Progenitor cell of endocrine pancreas (in vitro differentiated cells): ENCODE results near the gene ALG1. TPM values are rescaled to one million over a fixed set of nuclear protein-coding genes. Genes with fewer than 3 reads are reported as not detected.

Experiments
- DNase-seq: peaks from one replicate; pipeline ENCODE4 v3.0.0; 2021; ENCODE audit warnings: low spot score; ENCODE audit not compliant: unreplicated experiment
- H3K27ac Mint-ChIP-seq: 2 replicates; pipeline ENCODE4 v1.8.0; 2021; ENCODE audit warnings: mild to moderate bottlenecking, moderate library complexity, mixed read lengths
- H3K27me3 Mint-ChIP-seq: 2 replicates; pipeline ENCODE4 v1.8.0; 2021; ENCODE audit warnings: mixed read lengths
- H3K36me3 Mint-ChIP-seq: 2 replicates; pipeline ENCODE4 v1.8.0; 2022; ENCODE audit warnings: mixed read lengths; ENCODE audit not compliant: insufficient read depth
- H3K4me1 Mint-ChIP-seq: 2 replicates; pipeline ENCODE4 v1.8.0; 2021; ENCODE audit warnings: low read depth, mixed read lengths
- H3K4me3 Mint-ChIP-seq: 2 replicates; pipeline ENCODE4 v1.8.0; 2021; ENCODE audit warnings: low read depth, mild to moderate bottlenecking, moderate library complexity, mixed read lengths
- H3K9me3 Mint-ChIP-seq: 2 replicates; pipeline ENCODE4 v1.8.0; 2021; ENCODE audit warnings: low read depth, mixed read lengths
- total RNA-seq: library from RNA; stranded (reverse); gene quantifications from 2 replicates; pipeline ENCODE4 v1.2.1, GENCODE V29; 2021
- TF ChIP-seq, protein P1 (sequence below): fragments of 200-600 bp; sonication (generic); IDR thresholded peaks from one replicate; pipeline ENCODE4 v1.5.0; 2021; ENCODE audit warnings: antibody characterized with exemption, mild to moderate bottlenecking; ENCODE audit not compliant: unreplicated experiment

The ALG1 gene
- total RNA-seq, 1 donor from 2014 or later, result 28.4 TPM

DNA sequence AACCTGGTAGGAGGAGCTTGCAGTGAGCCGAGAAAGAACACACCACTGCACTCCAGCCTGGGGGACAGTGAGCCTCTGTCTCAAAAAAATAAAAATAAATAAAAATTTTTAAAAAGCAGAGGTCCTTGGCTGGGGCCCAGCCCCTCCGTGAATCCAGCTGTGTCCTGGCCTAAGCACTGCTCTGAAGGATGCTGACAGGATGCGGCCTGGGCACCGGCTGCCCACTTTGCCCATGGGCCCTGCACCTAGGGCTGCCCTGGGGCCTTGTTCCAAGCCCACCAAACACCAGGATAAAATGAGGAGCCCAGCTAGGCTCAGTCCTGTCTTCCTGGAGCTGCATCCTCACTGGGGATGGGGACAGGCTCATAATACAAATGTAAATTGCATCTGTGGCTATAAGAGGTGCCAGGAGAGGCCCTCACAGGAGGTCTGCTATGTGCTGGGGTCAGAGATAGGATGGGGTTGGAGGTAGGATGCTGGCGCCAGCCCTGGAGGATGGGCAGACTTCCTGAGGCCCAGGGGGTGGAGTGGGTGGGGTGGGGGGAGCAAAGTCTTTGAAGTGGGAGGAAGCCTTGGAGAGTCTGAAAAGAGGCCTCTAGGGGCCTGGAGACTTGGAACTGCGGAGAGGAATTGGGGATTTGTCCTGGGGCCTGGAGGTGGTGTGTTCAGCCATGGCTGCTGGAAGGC, 12.1 kb upstream of the ALG1 start:
- H3K27me3 Mint-ChIP-seq, result peaks cover 8% of the 10 kb centered on the region
- DNase-seq, result no peak
- TF ChIP-seq, protein P1, sequence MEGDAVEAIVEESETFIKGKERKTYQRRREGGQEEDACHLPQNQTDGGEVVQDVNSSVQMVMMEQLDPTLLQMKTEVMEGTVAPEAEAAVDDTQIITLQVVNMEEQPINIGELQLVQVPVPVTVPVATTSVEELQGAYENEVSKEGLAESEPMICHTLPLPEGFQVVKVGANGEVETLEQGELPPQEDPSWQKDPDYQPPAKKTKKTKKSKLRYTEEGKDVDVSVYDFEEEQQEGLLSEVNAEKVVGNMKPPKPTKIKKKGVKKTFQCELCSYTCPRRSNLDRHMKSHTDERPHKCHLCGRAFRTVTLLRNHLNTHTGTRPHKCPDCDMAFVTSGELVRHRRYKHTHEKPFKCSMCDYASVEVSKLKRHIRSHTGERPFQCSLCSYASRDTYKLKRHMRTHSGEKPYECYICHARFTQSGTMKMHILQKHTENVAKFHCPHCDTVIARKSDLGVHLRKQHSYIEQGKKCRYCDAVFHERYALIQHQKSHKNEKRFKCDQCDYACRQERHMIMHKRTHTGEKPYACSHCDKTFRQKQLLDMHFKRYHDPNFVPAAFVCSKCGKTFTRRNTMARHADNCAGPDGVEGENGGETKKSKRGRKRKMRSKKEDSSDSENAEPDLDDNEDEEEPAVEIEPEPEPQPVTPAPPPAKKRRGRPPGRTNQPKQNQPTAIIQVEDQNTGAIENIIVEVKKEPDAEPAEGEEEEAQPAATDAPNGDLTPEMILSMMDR, result no peak
- no peaks in the 10 kb centered on the region for H3K36me3 Mint-ChIP-seq
- no peak overlapping the region for H3K27ac Mint-ChIP-seq
- H3K4me1 Mint-ChIP-seq, result no peaks in the 10 kb centered on the region
- no peak overlapping the region for H3K4me3 Mint-ChIP-seq
- H3K9me3 Mint-ChIP-seq, result no peaks in the 10 kb centered on the region

DNA sequence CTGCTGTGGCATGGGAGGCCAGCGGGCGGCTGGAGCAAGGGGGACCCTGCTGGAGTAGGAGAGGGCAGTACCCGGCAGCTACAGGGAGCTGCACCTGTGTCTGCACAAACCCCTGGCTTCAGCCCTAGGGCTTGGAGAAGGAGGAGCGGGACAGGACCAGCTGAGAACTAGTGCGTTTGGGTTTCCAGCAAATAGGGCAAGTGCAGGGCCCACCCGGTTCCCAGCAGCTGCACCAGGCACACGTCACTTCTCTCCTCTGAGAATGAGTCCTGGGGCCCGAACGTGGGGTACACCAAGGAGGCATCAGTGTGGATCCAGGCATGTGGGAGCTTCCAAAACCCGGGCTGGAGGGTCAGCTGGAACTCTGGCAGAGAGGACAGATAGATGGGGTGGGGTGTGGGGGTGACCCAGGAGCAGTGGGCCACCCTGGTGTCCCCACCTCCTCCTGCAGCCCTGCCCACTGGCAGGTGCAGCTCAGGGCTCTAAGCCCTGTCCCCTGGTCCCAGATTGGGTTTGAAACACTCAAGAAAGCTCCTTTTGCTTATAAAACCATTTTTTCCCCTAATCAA, 11.5 kb upstream of the ALG1 start:
- Mint-ChIP-seq H3K9me3 (no peaks in the 10 kb centered on the region), H3K27ac (no peak overlapping the region), H3K4me3 (no peak overlapping the region), H3K27me3 (peaks cover 8% of the 10 kb centered on the region), H3K4me1 (no peaks in the 10 kb centered on the region), H3K36me3 (no peaks in the 10 kb centered on the region)
- TF ChIP-seq, protein P1, result no peak
- no peak for DNase-seq

DNA sequence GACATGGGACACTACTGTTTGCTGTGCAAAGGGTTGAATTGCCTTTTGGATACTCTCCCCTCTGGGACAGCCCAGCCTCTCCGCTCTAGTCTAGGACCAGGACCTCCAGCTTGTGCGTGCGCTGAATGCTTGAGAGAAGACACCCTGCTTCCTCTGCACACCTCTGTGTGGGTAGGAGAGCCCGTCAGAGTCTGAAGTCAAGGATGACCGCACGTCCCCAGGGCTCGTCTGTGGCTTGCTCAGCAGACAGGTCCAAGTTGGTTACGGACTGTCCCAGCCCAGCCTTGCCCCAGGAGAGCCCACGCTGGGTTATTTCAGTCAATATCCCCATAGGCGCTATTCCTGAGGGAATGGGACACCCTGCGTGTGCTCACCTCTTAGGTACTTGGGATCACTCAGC, 9.6 kb upstream of the ALG1 start:
- H3K9me3 Mint-ChIP-seq, result no peaks in the 10 kb centered on the region
- no peak overlapping the region for H3K27ac Mint-ChIP-seq
- no peaks in the 10 kb centered on the region for H3K4me1 Mint-ChIP-seq
- no peak overlapping the region for H3K4me3 Mint-ChIP-seq
- no peak for DNase-seq
- peaks cover 10% of the 10 kb centered on the region for H3K27me3 Mint-ChIP-seq
- H3K36me3 Mint-ChIP-seq, result no peaks in the 10 kb centered on the region
- TF ChIP-seq, protein P1, result no peak

DNA sequence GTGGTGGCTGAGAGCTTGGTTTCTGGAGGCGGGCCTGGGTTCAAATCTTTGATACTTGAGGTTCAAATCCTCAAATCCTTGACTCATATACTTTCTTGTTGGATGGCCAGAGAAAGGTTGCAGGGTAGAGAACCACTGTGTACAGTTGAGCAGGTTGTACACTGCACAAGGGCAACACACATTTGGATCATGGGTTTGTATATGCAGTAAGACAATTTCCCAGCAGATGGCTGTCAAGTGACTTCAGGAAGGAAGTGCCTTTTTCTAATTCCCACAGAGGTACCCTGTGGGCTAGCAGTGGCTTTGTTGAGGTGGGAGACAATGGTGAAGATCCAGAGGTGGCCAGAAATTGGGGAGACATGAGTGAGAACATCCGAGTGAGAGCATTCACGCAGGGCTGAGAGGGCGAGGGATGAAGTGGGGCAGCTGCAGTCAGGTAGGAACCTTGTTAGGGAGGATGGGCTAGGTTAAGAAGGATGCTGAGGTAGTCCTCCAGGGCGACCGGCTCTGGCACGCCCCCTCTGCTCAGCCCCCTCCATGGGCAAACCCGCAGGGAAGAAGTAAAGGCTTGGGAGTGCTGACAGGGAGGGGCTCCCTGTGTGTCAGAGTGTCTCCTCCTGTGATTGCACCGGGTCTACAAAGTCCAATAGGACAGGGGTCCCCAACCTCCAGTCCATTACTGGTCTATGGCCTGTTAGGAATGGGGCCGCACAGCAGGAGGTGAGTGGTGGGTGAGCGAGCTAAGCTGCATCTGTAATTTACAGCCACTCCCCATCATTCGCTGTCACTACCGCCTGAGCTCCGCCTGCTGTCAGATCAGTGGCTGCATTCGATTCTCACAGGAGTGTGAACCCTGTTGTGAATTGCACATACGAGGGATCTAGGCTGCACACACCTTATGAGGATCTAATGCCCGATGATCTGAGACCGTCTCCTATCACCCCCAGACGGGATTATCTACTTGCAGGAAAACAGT, 8.6 kb upstream of the ALG1 start:
- Mint-ChIP-seq H3K4me3 (no peak overlapping the region), H3K4me1 (no peaks in the 10 kb centered on the region), H3K9me3 (no peaks in the 10 kb centered on the region), H3K27me3 (peaks cover 12% of the 10 kb centered on the region), H3K27ac (no peak overlapping the region), H3K36me3 (no peaks in the 10 kb centered on the region)
- TF ChIP-seq, protein P1, result no peak
- DNase-seq, result no peak

DNA sequence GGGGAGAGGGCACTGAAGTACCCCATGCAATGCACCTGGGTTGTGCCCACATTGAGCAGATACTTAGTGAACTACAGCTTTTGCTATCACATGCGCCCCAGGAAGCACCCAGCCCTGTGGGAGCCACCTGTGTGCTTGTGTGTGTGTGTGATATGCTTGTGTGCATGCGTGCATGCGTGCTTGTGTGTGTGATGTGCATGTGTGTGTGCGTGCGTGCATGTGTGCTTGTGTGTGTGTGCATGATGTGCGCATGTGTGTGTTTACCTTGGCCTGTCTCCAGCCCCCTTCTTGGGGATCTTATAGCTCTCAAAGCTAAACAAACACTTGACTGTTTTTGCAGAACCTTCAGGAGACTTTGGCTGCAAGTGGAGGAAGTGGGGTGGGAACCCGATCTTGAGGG, 6.7 kb upstream of the ALG1 start:
- H3K36me3 Mint-ChIP-seq, result no peaks in the 10 kb centered on the region
- TF ChIP-seq, protein P1, result no peak
- no peaks in the 10 kb centered on the region for H3K4me1 Mint-ChIP-seq
- no peak overlapping the region for H3K27ac Mint-ChIP-seq
- no peak overlapping the region for H3K4me3 Mint-ChIP-seq
- H3K27me3 Mint-ChIP-seq, result peaks cover 12% of the 10 kb centered on the region
- H3K9me3 Mint-ChIP-seq, result no peaks in the 10 kb centered on the region
- DNase-seq, result no peak
